GM19438 (cell line): ENCODE measurements around the gene IPO9.
"Not testable (repeated sequence)": the region's sequence is repeated elsewhere in the genome, so short reads cannot be mapped to it uniquely, and the experiment has no call there.

Experiments
- ATAC-seq: cut with Tn5 transposase; IDR thresholded peaks from one replicate; pipeline ENCODE4 v1.9.1; 2021; ENCODE audit warnings: low read depth; ENCODE audit not compliant: unreplicated experiment

The IPO9 gene

GRCh38 chr1:201845331-201846083, 16.6 kb downstream of the IPO9 start:
- no peak for ATAC-seq

DNA sequence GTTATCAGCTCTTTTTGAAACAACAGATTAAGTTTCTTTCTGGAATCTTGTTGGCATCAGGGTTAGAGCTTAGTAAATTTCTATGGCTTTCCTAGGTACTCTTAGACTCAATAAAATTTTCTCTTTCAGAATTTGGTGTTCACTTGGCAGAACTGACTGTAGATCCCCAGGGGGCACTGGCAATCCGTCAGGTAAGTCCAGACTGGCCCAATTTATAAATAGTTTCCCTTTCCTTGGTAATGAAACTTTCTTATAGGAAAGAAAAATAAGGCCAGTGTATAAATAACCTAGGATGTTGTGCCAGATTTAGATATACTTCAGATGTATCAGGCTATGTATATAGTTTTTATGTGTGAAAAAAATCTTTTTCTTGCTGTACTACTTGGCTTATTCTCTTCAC, 18.2 kb downstream of the IPO9 start:
- ATAC-seq, result no peak

DNA sequence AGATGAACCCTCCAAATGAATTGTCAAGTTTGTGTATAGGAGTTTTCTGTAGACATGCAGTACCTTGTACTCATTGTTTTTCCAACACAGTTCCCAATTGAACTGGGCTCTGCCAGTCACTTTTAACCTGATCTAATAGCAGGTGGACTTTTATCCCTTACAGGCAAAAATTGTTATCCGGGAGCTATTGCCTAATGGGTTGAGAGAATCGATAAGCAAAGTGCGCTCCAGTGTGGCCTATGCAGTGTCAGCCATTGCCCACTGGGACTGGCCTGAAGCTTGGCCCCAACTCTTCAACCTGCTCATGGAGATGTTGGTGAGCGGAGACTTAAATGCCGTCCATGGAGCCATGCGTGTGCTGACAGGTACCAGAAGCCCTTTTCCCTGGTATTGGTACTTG, 19.3 kb downstream of the IPO9 start:
- no peak for ATAC-seq

DNA sequence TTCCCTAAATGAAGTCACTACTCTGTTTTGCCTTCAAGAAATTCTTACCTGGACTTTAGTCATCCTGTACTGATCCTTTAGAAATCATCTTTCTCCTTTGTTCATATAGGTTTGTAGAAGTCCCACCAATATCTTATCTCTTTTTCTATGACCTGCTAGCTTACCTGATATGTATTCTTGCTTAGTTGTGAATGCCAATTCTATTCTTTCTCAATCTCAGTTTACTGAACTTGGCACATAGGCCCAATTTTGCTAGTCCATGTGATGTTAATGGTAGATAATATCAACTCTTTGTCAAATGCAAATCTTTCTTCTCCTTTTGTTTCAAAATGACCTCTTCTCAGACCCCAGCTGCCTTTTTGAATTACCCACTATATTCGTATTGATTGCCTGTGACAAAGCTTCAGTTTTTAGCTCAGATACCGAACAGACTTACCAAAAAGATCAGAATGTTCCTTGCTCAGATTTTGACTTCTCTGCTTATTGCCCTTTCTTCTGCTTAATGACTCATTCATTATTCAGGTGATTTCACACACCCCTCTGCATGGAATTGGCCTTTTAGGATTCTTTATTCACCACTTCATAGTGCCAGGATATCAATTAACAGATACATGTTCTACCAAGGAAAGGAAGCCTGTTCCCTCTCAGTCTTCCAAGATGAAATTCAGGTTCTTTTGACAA, 20.6 kb downstream of the IPO9 start:
- ATAC-seq, result no peak

DNA sequence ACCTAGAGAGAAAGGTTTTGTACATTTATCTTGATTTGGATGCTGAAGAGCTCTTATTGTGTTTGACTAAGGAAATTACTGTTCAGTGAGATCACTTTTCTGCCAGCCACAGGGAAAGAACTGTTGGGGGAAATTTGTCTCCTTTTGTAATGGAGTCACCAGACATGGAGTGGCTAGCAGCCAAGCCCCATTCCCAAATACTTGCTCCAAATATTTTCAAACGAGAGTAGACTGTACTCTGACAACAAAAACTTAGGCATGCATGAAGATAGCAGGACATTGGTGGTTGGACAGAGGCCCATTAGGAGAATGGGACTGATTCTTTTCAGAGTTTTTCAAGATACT, 21.1 kb downstream of the IPO9 start:
- ATAC-seq, result no peak

GRCh38 chr1:201851949-201852348, 23.0 kb downstream of the IPO9 start:
- ATAC-seq, result no peak

DNA sequence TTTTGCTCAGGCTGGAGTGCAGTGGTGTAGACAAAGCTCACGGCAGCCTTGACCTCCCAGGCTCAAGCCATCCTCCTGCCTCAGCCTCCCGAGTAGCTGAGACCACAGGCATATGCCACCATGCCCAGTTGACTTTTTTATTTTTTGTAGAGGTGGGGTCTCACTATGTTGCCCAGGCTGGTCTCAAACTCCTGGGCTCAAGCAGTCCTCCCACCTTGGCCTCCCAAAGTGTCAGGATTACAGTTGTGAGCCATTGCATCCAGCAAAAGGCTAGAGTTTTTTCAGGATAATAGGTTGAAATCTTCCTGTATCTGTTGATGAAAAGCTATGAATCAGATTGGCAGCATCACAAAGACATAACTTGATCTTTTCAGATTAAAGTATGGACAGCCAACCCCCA, 27.8 kb downstream of the IPO9 start:
- not testable (repeated sequence) for ATAC-seq

- ATAC-seq, result no peak
These were observed 30.5 kb downstream of the IPO9 start for GRCh38 chr1:201859424-201859823.

GRCh38 chr1:201861448-201861847, 32.5 kb downstream of the IPO9 start:
- ATAC-seq, result no peak

DNA sequence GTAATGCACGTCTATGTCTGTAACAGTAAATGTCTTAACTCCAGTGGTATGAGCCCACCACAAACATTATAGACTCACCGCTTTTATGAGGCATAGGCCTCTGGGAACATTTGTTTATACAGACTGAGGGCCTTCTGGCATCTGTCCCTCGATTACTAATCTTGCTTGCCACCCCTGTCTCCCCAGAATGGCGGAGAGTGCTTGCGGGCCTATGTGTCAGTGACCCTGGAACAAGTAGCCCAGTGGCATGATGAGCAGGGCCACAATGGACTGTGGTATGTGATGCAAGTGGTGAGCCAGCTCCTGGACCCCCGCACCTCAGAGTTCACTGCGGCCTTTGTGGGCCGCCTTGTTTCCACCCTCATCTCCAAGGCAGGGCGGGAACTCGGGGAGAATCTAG, 41.4 kb downstream of the IPO9 start:
- ATAC-seq, result no peak

- ATAC-seq, result no peak
These were observed 45.7 kb downstream of the IPO9 start for GRCh38 chr1:201874672-201875071.

DNA sequence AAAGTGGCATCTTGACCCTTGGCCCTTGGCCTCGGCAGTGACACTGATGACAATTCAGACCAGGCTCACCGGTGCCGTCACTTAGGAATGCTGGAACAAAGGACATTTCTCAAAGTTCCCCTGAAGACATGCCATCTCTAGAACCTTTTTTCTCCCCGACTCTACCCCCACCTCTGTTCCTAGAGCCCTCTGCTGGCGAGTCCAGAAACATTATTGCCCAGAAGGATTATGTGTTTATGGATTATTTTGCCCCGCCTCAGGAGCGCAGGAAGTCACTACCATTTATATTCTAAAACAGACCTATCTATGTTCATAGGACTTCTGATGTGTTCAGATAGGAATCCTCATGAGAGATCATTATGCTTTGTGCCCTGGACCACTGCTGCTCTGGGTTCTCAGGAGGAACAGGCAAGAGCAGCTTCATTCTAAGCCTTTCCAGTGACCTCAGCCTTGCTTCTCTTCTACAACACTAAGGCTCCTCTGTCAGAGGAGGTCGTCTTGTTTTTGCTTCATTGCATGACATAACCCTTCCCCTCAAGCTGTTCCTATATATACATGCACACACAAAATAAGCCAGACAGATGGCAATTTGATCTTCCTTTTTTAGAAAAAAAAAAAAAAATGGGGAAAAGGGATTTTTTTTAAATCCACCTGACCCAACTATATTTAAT, 47.3 kb downstream of the IPO9 start:
- ATAC-seq, result no peak

DNA sequence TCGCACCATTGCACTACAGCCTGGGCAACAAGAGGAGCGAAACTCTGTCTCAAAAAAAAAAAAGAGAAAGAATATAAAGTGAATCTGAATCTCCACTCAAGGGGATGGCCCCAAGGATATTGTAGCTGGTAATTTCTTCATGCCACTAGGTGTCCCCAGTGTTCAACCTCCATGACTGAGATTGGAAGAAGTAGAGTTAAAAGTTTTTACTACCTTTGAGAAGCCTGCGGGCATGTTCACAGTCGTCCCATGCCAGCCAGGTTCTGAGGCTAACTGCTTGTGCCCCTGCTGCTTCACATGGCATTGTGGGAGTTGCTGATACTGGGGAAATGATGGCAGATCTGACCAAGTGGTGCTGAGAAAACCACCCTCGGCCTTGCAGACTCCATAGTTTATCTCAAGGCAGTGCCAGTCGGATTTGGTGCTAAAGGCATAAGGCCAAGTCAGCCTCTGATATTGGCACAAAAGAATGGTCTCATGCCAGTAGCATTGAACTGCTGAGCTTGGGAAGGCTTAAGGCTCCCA, 49.0 kb downstream of the IPO9 start:
- no peak for ATAC-seq

DNA sequence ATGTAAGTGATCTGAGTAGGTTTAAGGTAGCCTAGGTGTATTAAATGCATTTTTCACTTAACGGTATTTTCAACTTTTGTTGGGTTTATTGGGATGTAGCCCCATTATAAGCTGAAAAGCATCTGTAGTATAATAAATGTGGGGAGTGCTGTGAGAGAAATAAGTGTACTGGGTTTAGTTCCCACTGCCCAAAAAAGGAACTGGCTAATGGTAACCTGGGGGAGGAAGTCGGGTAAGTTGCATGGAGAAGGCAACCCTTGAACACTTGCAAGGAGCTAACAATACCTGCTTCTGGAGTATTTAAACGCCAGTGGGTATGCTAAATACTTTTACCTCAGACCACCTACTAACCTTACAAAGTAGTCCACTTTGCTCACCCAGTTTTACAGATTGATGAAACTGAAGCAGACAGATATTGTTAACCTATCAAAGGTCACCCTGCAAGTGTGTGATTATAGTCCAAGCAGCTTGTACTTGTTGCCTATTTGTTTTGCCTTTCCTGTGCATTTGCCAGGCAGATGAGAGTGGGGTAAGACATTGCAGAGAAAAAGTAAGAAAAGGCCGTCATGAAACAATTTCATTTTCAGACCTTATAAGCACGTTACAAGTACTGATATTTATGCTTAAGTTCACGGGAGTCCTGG, 52.1 kb downstream of the IPO9 start:
- ATAC-seq, result no peak

GRCh38 chr1:201881617-201882016, 52.7 kb downstream of the IPO9 start:
- ATAC-seq, result no peak

DNA sequence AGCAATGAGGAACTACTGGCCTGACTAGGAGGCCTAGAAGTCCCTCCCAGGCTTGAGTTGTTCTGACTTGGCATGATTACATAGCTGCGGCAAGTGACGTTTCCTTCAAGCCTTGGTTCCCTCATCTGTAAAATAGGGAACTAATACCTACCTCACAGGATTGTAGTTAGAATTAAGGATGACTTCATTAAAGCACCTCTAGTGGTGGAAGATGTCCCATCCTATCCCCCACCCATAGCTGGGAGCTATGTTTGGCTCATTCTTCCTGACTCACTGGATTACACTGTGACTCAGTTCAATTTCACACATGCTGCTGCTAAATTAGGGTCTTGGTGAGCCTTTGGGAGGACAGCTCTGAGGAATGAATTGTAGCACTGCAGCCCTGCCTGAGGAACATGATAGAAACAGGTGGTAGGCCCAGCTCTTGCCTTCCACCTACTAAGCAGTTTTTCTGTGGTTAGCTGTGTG, 53.7 kb downstream of the IPO9 start:
- no peak for ATAC-seq

- no peak for ATAC-seq
These were observed 54.3 kb downstream of the IPO9 start for GRCh38 chr1:201883266-201883665.

GRCh38 chr1:201883786-201884185, 54.8 kb downstream of the IPO9 start:
- no peak for ATAC-seq

DNA sequence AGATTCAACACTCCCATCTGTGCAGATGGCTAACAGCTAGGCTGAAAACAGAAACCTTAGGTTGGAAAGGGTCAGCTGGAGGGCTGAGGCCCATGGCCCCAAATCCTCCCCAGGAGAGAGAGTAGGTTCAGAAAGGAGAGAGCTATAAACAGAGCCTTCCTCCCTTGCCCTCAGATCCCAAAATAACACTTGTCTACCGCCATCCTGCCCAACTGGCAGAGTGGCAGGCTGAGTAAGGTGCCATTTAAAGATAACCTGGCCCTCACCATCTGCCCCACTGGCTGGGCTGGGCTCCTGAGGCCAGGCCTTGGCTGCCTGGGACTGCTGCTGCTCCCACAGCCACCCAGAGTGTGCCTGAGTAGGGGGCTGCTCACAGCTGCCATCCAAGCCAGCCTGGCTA, 55.5 kb downstream of the IPO9 start:
- ATAC-seq, result no peak

GRCh38 chr1:201885531-201886075, 56.6 kb downstream of the IPO9 start:
- ATAC-seq, result no peak
